ENCODE data around the gene HEPN1.

HEPN1 gene

DNA sequence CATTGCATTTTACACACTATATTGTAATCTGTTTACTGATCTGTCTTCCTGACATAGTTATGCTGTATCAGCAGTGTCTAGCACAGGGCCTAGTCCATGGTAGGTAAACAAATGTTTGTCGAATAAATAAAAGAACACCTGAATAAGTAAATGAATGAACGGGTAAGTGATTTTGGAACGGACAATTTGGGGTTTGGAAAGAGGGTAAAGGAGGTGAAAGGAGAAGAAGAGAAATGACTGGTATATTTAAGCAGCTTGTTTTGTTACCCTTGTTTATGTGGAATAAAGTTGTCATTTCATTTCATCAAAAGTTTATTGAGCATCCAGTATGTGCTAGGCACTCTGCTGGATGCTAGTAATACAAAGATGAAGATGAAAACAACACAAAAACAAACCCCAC, at the start of gene HEPN1:
Gene HEPN1 (plus strand): TSS at position 301 of the 400 bp plus-strand sequence.
- DNase-seq (ENCODE audit: low spot score), result no peak

DNA sequence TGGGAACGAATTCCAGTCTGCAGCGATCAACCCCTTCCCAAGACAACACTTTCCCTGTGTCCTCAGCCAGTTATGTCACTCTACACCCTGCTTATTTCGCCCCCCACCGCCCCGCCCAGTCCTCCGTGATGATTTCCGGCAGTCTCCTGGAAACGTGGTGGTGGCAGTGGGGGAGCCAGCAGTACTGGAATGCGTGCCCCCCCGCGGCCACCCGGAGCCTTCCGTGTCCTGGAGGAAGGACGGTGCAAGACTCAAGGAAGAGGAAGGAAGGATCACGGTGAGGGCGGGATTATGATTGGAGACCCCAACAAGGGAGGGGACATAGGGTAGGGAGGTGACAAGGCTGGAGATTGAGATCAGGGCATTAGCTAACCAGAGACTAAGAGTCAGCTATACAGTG, 49.7 kb upstream of the HEPN1 start:
- DNase-seq (ENCODE audit: low spot score), result no peak

DNA sequence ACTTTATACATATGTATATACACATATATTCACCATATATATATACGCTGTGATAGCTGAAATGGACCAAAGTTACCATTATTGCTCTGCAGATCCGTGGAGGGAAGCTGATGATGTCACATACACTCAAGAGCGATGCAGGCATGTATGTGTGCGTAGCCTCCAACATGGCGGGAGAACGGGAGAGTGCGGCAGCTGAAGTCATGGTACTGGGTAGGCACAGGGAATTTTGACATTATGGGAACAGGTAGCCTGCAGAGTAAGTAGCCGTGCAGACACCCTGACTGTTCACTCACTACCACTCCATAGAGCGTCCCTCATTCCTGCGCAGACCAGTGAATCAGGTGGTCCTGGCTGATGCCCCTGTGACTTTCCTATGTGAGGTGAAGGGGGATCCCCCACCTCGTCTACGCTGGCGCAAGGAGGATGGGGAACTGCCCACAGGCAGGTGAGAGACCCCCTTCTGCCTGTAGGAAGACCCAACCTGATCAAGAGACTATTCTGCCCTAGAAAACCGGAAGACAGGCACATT, 49.1 kb upstream of the HEPN1 start:
- DNase-seq (ENCODE audit: low spot score), result no peak

DNA sequence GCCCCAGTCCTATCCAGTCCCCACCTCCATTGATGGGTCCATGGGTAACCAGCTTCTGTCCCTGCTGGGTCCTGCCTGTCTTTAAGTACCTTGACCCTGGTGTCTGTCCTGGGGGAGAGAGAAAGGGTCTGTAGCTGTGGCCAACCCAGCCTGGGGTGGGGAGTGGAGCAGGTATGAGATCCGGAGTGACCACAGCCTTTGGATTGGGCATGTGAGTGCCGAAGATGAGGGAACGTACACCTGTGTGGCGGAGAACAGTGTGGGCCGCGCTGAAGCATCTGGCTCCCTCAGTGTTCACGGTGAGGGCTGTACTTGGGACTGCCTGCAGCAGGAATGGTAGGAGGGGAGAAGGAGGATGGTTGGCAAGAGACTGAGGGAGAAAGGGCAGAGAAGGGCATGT, 48.6 kb upstream of the HEPN1 start:
- DNase-seq (ENCODE audit: low spot score), result no peak

DNA sequence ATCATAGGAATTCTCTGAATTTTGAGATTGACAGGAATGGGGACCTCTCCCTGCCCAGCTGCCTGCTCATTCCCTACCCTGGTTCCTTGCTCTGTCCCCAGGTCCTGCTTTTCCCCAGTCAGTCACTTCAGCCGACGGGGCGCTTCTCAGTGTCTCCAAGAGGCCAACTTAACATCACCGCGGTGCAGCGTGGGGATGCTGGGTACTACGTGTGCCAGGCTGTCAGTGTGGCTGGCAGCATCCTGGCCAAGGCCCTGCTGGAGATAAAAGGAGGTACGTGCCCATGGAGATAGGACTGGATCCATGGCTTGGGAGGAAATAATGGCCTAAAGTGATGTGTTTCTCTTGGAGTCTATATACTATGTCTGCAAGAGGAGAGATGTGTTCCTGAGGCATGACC, 46.8 kb upstream of the HEPN1 start:
- no peak for DNase-seq (ENCODE audit: low spot score)

DNA sequence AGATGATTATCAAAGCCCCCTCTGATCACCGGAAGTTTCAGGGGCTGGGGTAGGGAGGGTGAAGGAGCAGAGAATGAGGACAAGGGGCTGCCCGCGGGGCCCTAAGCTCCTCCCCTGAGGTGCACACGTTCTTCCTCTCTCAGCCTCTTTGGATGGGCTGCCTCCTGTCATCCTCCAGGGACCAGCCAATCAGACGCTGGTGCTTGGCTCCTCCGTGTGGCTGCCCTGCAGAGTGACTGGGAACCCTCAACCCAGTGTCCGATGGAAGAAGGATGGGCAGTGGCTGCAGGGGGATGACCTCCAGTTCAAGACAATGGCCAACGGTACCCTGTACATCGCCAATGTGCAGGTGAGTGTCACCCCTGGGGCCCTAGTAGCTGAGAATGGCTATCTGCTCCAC, 46.3 kb upstream of the HEPN1 start:
- DNase-seq (ENCODE audit: low spot score), result no peak

DNA sequence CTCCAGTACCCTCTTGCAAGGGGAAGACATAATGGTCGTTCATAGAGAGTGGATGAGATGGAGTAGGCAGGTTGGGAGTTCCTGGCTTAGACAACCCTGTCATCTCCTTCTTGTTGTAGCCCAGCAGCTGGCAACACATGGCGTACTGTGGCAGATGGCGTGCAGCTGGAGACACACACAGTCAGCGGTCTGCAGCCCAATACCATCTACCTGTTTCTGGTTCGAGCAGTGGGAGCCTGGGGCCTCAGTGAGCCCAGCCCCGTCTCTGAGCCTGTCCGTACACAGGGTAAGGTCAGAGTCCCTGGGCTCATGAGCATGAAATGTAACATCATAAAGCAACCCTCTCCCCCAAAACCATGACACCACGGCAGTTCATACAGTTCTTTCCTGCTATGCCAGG, 45.1 kb upstream of the HEPN1 start:
- no peak for DNase-seq (ENCODE audit: low spot score)

DNA sequence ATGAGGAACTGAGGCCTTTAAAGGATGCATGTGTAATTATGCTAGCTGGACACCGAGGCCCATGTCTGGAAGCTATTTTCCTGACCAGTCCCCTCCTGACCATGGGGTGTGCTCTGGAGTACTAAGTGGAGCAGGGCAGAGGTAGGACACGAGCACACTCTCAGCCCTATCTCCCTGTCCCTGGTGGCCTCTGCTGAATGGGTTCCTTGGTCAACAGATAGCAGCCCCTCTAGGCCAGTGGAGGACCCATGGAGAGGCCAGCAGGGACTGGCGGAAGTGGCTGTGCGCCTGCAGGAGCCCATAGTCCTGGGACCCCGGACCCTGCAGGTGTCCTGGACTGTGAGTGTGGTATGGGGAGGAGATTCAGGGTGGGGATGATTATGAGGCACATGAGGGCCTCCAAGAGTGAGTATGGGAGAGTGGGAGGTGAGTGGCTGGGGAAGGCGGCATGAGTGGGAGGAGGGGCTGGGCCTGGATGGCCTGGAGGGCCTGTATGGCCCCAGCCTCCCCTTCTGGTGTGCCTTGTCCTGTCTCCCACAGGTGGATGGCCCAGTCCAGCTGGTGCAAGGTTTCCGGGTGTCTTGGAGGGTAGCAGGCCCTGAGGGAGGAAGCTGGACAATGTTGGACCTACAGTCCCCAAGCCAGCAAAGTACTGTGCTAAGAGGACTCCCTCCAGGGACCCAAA, 44.3 kb upstream of the HEPN1 start:
- DNase-seq (ENCODE audit: low spot score), result no peak

DNA sequence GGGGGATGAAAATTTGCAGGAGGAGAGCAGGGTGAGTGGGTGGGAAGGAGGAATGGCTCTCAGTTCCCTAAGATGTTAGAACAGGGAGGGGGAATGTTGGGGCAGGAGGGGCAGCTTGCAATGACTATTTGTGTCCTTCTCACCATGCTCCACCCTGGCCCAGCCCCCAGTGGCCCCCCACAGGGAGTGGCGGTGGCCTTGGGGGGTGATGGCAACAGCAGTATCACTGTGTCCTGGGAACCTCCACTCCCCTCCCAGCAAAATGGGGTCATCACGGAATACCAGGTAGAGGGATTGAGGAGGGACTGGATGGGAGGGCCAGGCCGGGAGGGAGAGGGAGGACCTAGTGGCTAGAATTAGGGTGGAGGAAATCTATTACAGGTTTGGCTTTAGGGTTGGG, 43.6 kb upstream of the HEPN1 start:
- DNase-seq (ENCODE audit: low spot score), result no peak

DNA sequence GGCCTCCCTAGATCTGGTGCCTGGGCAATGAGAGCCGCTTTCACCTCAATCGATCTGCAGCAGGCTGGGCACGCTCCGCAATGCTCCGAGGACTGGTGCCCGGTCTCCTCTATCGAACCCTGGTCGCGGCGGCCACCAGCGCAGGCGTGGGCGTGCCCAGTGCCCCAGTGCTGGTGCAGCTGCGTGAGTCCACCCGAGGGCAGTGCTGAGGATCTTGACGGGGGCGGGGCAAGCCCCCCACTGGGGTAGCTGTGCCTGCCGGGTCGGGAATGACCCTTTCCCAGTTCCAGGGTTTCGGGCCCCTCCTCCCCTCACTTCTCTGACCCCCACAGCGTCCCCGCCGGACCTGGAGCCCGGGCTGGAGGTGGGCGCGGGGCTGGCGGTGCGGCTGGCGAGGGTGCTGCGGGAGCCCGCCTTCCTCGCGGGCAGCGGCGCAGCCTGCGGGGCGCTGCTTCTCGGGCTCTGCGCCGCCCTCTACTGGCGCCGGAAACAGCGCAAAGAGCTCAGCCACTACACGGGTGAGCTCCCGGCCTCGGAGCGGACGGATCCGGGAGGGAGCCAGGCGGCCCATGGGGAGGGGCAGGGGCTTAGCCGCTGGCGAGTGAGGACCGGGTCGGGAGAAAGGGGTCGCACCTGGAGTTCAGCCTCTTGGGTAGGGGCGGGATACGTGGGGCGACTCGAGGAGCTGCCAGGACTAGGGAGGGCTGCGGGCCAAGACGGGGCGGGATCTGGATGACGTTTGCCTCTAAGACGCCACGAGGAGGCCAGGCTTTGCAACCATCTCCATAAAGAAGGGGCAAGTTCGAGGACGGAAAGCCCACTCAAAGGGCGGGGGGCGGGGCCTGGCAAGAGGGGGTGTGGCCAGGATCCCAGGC, 42.9 kb upstream of the HEPN1 start:
- DNase-seq (ENCODE audit: low spot score), result peak; percentile 83

DNA sequence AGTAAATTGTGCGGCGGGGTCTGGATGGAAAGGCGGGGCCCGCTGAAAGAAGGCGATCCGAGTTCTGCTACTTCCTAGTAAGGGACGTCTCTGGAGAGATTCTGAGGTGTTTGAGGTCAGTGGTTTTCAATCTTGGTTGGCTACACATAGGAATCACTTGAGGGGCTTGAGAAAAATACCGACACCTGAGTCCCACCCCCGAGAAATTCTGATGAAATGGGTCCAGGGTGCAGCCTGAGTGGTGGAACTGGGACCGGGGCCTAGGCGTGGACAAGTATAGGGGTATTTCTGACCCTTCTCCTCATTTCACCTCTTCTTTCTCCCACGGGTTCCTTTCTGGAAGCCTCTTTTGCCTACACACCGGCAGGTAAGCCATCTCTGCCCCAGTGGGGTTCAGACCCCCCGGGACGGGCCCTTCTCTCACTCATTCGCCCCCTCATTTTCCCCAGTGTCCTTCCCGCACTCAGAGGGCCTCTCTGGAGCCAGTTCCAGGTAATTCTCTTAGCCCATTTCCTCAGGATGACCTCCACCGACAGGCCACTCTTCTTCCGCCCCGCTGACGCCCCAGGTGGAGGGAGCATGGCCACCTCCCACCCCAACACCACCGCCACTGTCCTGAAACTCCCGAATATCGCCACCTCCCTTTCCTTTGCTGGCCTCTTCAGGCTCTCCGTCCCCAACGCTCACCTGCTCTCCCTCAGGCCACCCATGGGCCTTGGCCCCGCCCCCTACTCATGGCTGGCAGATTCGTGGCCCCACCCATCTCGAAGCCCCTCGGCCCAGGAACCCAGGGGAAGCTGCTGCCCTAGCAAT, 42.0 kb upstream of the HEPN1 start:
- DNase-seq (ENCODE audit: low spot score), result no peak

DNA sequence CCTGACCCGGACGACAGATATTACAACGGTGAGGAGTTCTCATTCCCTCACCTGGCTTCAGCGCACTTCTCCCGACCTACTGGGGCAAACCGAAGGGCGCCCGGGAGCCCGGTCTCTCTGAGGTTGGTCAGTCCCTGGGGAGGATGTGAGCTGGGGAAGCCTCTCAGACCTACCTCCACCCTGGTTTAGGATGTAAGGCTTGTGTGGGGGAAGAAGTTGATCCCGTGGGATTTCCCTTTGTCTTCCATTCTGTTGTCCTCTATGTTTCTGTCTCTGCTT, 41.5 kb upstream of the HEPN1 start:
- DNase-seq (ENCODE audit: low spot score), result no peak

DNA sequence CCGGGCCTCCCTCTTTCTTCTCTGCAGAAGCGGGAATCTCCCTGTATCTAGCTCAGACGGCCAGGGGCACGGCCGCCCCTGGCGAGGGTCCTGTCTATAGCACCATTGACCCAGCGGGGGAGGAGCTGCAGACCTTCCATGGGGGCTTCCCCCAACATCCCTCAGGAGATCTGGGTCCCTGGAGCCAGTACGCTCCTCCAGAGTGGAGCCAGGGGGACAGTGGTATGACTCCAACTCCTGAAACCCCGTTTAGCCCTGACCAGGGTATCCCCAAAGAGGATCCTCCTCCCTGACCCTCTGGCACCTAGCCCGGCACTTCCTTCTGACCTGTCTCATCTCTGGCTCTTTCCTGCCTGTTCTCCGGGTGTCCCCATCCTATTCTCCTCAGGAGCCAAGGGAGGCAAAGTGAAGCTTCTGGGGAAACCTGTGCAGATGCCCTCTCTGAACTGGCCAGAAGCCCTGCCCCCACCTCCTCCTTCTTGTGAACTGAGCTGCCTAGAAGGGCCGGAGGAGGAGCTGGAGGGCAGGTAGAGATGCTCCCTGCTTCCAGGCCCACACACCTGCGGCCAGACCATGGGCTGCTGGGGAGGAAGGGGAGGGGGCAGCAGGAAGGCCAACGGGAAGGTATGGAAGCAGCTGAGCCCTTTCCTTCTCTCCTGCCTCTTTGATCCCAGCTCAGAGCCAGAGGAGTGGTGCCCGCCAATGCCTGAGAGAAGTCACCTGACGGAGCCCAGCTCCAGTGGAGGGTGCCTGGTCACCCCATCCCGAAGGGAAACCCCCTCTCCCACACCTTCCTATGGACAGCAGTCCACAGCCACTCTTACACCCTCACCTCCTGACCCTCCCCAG, 40.9 kb upstream of the HEPN1 start:
- no peak for DNase-seq (ENCODE audit: low spot score)

DNA sequence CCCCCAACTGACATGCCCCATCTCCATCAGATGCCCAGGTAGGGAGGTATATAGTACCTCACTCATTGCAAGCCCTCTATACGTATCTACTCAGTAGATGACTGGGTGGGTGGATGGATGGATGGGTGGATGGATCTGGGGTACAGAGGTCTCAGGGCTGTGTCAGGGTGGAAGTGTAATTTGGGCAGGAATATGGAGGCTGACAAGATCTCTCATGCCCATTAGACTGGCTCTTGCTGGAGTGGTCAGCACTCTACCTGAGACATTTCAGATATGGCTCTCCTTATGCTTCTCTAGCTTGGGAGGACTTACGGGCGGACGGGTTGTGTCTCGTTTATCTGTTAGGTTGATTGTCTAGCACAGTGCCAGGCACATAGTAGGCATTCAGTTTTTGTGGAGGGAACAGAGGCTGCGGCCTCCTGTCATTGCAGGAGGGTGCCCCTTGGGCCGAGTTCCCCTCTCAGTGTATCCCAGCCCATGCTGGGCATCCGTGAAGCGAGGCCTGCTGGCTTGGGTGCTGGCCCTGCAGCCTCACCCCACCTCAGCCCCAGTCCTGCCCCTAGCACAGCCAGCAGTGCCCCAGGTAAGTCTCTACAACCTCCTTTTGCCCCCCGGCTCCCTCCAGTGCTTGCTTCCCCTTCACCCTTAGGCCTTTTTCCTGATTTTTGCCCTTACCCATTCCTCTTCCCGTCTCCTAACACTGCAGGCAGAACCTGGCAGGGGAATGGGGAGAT, 40.1 kb upstream of the HEPN1 start:
- DNase-seq (ENCODE audit: low spot score), result no peak

DNA sequence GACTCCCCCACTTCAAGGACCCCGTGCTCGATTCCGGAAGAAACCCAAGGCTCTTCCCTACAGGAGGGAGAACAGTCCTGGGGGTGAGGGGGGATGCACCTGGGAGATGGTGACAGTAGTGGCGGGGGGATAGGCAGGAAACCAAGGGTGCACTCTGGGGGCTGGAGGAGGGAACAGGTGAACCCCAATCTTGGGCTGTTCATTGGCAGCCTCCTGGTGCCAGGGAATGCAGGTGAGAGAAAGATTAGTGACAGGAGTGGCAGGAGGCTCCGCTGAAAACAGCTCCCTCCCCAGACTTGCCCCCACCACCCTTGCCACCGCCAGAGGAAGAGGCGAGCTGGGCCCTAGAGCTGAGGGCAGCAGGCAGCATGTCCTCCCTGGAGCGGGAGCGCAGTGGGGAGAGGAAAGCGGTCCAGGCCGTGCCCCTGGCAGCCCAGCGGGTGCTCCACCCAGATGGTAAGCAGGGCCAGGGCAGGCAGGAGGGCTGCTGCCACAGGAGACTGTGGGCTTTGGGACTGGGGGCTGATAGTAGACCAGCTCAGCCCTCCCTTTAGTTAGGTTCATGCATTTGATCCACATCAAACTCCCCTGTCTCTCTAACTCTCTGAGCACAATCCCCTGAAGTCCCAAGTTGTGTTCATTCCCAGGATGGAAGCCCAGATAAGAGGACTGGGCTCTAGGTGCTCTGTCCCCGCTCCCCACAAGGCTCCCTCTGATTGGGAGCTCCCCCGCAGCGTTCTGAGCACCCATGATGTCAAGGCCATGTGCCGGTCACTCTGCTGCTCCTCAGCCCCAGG, 39.4 kb upstream of the HEPN1 start:
- no peak for DNase-seq (ENCODE audit: low spot score)

DNA sequence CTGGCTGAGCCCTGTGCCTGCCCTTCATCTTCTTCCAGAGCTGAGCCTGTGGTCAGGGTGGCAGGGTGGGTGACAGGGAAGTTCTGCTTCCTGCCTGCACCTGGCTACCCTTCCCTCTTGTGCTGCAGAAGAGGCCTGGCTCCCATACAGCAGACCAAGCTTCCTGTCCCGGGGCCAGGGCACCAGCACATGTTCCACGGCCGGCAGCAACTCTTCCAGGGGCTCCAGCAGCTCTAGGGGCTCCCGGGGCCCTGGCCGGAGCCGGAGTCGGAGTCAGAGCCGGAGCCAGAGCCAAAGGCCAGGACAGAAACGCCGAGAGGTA, 38.8 kb upstream of the HEPN1 start:
- DNase-seq (ENCODE audit: low spot score), result no peak

DNA sequence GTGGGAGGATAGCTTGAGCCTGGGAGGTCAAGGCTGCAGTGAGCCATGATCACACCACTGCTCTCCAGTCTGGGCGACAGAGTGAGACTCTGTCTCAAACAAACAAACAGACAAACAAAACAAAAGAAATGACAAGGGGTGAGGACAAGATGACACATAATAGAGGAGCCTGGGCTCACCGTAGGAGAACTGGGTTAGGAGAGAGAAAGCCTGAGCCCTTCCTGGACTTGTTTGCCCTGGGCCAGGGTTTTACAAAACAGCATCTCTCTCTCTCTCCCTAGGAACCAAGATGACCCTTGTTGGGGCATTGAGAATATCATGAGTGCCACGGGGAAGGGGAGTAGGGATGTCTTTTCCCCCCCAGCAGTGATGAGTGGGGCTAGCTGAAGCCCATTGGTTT, 38.1 kb upstream of the HEPN1 start:
- no peak for DNase-seq (ENCODE audit: low spot score)

DNA sequence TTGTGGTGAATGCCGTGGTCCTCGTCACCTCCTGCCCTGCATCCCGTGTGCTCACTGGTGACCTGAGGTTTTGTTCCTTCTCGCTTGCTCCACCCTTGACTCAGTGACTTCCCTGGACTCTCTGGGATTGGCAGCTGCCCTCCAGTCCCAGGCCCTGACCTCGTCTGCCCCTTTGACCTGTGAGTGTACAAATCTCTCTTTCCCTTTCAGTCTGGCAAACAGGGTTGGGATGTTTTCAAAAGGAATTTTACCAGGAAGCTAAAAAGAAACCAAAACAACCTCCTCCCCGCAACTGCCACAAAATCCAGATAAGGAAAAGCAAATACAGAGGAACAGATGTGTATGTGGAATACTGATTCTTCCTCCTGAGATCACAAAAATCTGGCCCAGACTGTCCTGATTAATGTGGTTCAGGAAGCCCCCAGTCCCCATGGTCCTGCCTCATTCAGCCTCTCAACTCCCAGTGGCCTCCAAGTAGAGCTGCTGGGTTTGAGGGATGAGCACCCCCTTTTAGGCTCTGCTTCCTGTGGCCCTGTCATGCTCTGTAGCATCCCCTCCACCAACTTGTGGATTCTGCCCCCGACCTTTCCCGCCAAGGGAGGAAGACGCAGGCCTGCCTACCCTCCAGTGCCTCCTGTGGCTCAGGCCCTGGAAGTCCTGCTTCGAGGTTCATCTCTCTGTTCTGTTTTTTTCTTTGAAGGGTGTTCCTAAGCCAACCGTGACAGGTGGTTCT, 36.5 kb upstream of the HEPN1 start:
- DNase-seq (ENCODE audit: low spot score), result no peak

DNA sequence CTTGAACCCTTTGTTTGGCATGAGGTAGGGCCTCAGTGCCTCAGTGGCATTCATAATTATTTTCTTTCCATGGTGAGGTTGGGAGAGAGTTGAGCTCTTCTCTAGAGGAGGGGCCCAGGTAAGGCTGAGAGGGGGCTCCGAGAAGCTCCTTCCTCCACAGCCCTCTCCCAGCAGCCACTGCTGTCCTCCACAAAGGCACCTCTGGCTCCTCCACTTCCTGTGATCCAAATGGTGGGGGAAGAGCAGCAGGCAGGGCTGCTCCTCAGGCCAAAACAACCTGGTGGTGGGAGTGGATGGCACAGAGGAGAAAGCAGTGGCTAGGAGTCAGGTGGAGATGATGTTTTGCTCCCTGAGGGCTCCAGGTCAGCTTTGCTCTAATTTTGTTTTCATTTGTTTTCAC, 34.7 kb upstream of the HEPN1 start:
- DNase-seq (ENCODE audit: low spot score), result no peak

All from COLO829 (cell line).